Measurements from ENCODE around the gene RABEP2. TPM values are rescaled to one million over a fixed set of nuclear protein-coding genes. Genes with fewer than 3 reads are reported as not detected.

RABEP2 gene
- total and polyA plus RNA-seq, 9 of the 15 experiments (the other 6 are each of a cell fraction or from before 2014, with no cell fraction given): 0.15 to 13.4 (median 3.5) TPM

GRCh38 chr16:28910086-28911031 is 14.7 kb downstream of the RABEP2 start (continued):
- TF ChIP-seq ILK (tag; IDR thresholded peaks at IDR 0.05; ENCODE audit: borderline replicate concordance, low read depth) (no peak), ZNF184 (CRISPR knock-in tag; IDR thresholded peaks at IDR 0.05) (no peak), THRA (IDR thresholded peaks at IDR 0.05) (no peak), NCOA1 (IDR thresholded peaks at IDR 0.05; ENCODE audit: low read depth) (no peak), SMARCC2 (IDR thresholded peaks at IDR 0.05; ENCODE audit: low read depth) (no peak), ZNF584 (CRISPR knock-in tag; IDR thresholded peaks at IDR 0.05; ENCODE audit: low read depth) (no peak), RNF2 (IDR thresholded peaks at IDR 0.05) (no peak), DPF2 (IDR thresholded peaks at IDR 0.05) (peak; percentile 57; the same call in 1 of the 2 replicates), ZBTB33 (CRISPR knock-in tag; IDR thresholded peaks at IDR 0.05) (no peak), ZNF77 (CRISPR knock-in tag; IDR thresholded peaks at IDR 0.05) (no peak), RBM22 (IDR thresholded peaks at IDR 0.05; ENCODE audit: low read depth, low read length, poor library complexity, severe bottlenecking) (no peak), HDGF (IDR thresholded peaks at IDR 0.05) (no peak)
